ENCODE measurements around the gene NOL4.
"Not testable (repeated sequence)": the region's sequence is repeated elsewhere in the genome, so short reads cannot be mapped to it uniquely, and the experiment has no call there.

Gene NOL4, protein sequence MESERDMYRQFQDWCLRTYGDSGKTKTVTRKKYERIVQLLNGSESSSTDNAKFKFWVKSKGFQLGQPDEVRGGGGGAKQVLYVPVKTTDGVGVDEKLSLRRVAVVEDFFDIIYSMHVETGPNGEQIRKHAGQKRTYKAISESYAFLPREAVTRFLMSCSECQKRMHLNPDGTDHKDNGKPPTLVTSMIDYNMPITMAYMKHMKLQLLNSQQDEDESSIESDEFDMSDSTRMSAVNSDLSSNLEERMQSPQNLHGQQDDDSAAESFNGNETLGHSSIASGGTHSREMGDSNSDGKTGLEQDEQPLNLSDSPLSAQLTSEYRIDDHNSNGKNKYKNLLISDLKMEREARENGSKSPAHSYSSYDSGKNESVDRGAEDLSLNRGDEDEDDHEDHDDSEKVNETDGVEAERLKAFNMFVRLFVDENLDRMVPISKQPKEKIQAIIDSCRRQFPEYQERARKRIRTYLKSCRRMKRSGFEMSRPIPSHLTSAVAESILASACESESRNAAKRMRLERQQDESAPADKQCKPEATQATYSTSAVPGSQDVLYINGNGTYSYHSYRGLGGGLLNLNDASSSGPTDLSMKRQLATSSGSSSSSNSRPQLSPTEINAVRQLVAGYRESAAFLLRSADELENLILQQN

DNA sequence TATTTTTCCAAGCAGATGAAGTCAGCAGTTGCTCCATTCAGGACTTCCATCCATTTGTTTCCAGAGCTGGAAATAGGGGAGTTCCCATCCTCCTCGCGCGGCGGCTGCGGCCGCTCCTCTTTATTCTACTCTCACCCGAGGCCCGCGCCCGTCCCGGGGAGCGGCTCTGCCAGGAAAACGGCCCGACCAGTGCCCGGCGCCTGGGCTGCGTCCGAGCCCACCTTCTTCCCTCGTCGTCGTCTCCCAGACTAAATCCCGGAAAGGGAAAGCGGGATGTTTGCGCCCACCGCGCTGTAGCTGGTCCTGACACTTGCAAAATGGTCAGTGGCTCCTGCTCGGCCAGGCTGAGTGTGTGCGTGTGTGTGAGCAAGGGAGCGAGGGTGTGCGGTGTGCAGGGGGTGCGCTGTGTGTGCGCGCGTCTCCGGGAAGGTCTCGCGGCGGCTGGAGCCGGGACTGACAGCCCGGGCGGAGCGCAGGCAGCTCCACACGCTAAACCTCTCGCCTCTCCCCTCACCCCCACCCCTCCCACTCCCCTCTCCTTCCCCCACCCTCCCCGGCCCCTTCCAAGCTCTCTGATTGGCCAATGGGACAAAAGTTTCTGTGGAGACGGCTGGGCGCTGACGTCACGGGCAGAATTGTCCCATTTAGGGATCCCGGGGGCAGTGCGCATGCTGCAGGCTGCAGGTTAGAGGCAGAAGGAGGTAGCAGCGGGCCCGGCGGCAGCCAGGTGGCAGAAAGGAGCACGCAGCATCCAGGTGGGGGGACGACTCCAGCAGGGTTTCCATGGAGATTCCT lies at the start of gene NOL4:
NOL4 (minus strand) TSS at position 491 of the 795 bp plus-strand sequence. CDS start 1,660 bp downstream, outside the sequence.
- DNase-seq (ENCODE audit: low spot score), result no peak

DNA sequence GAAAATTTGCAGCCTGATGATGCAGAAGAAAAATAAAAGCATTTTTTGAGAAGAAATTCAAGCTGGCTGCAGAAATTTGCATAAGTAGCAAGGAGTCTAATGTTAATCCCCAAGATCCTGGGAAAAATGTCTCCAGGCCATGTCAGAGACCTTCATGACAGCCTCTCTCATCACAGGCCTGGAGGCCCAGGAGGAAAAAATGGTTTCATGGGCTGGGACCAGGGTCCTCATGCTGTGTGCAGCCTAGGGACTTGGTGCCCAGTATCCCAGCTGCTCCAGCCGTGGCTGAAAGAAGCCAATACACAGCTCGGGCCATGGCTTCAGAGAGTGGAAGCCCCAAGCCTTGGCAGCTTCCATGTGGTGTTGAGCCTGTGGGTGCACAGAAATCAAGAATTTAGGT lies 41.3 kb upstream of the NOL4 start:
- not testable (repeated sequence) for DNase-seq (ENCODE audit: low spot score)

DNA sequence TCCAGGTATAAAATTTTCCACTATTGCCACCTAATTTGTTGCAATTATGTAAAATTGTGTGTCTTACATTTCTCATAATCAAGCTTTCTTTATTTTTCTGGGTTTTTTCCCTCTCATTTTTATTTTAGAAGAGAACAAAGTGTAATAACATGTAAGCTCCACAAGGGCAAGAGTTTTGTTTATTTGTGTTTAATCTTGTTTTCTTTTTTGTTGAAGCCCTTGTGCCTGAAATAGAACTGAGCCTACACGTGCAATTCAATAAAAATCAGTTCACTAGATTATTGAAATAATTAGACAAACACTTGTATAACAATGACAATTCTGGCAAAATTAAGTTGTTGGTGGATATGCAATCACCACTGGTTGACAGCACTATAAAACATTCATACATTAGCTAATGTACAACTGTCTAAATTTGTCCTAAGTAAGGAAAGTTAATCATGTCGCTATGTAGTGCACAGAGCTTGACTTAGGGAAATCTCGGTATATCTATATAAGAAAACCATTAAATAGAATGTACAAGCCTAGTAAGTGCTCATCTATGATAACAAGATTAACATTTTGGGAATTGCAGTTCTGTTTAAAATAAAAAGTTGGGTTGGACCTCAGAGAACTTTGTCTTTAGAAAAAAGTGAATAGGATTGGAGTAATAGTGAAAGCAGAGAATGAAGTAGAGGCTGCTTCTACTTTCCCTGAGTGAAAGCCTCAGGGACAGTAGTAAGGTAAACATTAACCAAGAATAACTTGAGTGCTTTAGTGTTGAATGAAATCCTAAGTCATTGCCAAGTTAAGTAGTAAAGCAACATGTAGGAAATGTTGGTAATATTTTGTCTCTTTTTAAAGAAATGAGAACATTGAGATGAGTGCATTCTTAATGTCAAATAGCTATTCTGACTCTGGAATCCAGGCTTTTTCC lies 37.4 kb upstream of the NOL4 start:
- DNase-seq (ENCODE audit: low spot score), result no peak

DNA sequence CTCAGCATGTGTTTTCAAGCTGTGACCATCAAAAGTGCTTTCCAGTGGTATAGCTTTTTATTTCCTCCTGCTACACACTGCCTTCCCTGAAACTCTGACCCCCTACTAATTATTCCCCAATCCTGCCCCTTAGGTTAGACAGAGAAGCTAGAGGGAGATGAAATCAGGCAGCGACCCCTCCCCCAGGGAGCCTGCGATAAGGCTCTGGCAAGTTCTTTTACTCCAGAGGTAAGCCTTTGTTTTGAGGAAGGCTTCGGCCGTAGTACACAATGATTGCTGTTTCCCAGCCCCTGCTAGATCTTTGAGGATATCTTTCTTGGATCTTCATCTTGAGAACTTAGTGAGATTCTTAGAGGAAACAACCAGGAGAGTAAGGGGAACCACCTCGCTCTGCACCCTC lies 33.5 kb upstream of the NOL4 start:
- no peak for DNase-seq (ENCODE audit: low spot score)

DNA sequence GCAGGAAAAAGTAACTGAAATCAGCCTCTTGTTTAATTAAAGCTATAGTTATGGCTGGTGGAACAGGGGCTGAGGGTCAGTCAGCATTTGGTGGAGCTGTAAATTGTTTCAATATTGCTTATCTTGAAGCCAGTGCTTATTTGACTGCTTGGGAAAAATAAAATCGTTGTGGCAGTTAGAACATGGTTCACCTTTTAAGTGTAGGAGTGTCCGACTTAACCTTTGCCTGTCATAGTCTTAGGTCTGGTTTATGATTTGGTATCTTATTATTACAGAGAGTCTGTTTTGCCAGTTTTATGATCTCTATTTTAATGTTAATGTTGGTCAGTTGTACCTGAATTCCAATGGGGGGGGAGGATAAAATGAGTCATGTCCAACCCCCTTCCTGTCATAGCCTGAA lies 27.2 kb upstream of the NOL4 start:
- DNase-seq (ENCODE audit: low spot score), result no peak

DNA sequence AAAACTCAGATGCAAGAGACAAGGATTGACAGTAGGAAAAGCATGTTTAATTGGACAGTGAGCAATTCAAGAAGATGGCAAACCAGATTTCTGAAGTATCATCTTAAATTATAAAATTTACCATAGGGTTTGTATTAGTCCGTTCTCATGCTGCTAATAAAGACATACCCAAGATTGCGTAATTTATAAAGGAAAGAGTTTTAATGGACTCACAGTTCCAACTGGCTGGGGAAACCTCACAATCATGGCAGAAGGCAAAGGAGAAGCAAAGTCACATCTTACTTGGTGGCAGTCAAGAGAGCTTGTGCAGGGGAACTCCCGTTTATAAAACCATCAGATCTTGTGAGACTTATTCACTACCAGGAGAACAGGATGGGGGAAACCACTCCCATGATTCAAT lies 24.0 kb upstream of the NOL4 start:
- no peak for DNase-seq (ENCODE audit: low spot score)

DNA sequence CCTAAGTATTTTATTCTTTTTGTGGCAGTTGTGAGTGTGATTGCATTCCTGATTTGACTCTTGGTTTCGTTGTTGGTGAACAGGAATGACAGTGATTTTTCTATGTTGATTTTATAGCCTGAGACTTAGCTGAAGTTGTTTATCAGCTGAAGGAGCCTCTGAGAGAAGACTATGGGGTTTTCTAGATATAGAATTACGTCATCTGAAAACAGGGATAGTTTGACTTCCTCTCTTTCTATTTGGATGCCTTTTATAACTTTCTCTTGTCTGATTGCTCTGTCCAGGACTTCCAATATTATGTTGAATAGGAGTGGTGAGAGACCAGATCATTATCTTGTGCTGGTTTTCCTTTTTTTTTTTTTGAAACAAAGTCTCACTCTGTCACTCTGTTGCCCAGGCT lies 18.0 kb upstream of the NOL4 start:
- no peak for DNase-seq (ENCODE audit: low spot score)

DNA sequence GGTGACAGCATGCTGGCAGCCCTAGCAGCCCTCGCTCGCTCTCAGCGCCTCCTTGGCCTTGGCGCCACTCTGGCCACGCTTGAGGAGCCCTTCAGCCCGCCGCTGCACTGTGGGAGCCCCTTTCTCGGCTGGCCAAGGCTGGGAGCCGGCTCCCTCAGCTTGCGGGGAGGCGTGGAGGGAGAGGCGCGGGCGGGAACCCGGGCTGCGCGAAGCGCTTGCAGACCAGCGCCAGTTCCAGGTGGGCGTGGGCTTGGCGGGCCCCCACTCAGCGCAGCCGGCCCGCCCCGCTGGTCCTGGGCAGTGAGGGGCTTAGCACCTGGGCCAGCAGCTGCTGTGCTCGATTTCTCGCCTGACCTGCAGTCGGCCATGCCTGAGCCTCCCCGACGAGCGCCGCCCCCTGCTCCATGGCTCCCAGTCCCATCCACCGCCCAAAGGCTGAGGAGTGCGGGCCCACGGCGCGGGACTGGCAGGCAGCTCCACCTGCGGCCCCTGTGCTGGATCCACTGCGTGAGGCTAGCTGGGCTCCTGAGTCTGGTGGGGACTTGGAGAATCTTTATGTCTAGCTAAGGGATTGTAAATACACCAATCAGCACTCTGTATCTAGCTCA lies 9.2 kb upstream of the NOL4 start:
- DNase-seq (ENCODE audit: low spot score), result not testable (repeated sequence)

DNA sequence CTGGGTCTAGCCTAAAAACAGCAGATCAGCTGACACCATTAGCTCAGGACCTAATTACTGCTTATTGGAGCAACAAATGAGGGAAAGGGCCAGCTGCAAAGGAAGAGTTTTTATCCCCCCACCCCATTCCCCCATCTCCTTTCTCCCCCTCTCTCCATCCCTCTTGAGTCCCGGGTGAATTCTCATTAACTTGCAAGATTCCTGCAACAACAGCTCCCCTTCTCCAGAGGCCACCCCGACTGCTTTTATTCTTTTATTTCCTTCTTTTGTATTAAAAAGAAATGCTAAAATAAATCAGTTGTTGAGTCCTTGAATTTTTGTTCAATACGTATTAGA lies 473 bp upstream of the NOL4 start:
- no peak for DNase-seq (ENCODE audit: low spot score)

DNA sequence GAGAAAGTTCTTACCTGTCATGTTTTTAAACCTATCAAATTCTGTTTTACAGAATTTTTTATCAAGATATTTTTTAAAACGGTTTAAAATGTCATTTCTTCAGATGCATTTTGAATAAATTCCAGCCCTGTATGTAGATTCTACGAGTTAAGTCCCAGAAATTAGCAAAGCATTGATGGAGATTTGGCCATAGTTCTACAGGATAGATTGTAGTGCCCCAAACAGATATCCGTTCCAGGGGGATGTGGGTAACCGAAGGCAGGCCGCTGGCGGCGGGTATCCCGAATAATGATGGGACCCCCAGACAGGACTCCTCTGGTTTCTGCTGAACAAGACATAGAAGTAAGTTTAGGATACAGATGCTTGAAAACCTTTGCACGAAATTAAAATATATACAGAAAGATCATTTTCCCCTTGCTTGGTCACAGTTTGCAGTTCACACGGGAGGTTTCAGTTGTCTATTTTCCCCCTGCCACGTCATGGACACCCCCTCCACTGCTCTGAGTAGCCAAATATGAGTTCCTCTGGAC lies 755 bp downstream of the NOL4 start:
- DNase-seq (ENCODE audit: low spot score), result no peak

DNA sequence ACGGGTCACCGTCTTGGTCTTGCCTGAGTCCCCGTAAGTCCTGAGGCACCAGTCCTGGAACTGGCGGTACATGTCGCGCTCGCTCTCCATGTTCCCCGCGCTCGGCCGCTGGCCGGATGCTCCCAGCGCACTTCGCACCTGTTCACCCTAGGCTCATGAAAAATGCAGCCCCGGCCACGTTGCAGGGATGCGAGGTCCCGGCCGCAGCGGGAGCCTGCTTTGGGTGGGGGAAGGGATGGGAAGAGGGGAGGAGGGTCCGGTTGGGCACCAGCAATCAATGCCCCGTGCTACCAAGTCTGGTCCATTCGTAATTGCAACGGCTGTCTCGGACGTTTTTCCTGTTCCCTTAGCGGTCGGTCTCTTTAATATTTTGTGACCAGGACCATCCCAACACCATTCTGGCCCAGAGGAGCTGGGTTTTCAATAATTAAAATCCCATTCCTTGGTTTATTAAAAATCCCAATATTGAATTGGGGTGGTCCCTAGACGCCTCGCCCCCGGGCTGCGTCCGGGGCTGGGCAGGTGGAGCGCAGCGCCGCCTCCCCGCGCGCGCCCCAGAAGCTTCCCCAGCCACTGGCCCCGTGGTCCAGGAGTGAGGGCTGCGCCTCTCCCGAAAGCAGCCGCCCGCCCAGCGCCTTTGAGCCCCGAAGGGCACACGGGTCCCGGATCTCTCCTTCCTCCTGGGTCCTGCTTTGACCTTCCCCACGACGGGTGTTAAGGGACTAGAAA lies 1.4 kb downstream of the NOL4 start:
- no peak for DNase-seq (ENCODE audit: low spot score)

DNA sequence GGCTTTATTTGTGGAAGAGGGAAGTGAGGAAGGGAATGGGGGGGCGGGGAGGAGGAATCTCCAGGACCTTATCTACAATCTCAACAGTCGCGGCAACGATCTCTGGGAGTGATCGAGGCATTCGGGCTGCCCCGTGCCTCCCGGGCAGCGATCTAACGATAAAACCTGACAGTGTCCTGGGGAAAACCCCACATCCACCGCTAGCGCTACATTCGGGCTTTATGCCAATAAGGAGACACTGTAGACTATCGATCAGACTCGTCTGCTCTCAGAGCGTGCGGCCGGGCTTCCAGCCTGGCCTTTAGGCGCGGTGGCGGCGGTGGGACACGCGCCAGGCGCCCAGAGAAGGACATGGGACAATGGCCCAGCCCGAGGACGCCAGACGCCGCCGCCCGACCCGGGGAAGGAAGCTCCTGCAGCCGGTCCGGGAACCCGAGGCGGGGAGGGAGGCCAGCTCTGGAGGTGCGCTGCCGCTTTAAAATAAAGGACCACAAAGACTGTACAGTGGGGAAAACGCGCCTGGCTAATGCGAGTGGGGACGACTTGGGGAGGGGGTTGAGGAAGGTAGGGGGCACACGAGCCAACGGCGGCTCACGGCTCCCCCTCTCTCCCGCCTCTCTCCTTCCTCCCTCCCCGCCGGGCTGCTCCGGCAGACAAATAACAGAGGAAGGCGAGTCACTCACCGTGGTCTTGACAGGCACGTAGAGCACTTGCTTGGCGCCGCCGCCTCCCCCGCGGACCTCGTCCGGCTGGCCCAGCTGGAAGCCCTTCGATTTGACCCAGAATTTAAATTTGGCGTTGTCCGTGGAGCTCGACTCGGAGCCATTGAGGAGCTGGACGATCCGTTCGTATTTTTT lies 2.2 kb downstream of the NOL4 start:
- DNase-seq (ENCODE audit: low spot score), result no peak

DNA sequence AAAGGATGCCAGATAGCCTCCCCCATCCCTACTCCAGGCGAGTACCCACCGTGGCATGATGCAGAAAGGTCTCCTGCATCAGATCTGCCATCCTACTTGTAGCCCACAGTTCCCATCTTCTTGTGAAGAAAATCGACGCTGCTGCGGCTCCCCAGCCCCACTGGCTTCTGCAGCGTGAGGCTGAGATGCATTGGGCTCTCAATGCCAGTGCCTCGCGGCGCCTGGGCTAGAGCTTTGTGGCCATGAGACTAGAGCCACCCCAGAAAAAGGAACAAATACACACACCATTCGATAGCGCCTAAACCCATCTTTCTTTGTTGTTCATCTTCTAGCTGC lies 2.8 kb downstream of the NOL4 start:
- no peak for DNase-seq (ENCODE audit: low spot score)

DNA sequence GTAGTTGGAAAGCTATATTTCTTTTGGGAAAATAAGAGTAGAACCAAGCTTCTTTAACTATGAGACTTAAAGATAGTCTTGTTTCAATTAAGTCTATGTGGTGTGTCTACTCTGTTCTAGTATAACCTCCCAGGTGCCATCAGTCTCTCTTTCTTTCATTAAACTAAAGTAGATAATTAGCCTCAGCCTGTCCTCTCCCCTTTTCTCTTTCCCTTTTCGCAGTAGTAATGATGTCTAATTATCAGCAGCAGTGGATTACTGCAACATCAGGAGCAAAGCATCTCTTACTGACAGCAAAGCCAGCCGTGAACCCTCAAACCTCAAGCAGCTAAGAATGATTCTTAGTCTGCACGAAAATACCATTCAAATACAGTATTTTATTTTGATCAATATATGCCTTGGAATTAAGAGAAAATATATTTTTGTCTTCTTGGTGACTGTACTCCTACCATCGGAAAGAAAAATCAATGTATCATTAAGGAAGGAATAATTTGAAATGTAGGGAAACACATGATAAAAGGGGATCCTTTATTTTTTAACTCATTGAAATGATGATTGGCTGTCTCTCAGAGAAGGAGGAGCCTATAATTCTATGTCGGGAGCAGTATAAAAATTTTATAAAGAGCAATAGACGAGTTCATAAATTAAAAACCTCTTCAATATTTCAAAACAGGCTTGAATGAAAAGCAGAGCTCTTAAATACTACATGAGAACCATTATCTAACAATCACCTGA lies 4.5 kb downstream of the NOL4 start:
- DNase-seq (ENCODE audit: low spot score), result no peak

DNA sequence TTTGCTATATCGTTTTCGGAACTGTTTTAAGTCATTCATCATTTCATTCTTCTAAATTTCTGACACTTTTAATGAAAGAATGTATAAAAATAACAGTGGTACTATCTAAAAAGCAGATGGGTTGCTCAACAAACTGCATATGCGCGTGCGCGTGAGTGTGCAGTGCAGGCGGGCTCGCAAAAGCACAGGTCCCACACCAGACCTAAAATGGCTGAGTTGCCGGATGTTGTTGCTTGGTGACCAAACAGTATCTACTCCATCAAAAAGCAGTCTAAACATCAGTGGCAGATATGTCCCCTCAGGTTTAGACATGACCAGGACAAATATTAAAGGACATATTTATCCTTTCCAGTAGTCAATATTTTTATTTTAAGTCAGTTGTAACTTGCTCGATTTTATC lies 5.1 kb downstream of the NOL4 start:
- DNase-seq (ENCODE audit: low spot score), result no peak

DNA sequence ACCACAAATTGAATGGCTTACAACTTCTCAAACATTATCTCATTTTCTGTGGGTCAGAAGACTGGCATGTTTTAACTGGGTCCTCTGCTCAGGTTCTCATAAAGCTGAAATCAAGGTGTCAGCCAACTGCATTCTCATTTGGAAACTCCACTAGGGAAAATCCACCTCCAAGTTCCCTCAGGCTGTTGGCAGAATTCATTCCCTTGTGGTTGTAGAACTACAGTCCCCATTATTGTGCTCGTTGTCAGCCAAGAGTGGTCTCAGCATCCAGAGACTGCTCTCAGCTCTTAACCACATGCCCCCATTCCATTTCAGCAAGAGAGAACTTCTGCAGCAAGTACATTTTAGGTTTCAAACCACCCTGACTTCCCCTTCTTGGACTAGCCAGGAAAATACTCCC lies 12.2 kb downstream of the NOL4 start:
- no peak for DNase-seq (ENCODE audit: low spot score)

DNA sequence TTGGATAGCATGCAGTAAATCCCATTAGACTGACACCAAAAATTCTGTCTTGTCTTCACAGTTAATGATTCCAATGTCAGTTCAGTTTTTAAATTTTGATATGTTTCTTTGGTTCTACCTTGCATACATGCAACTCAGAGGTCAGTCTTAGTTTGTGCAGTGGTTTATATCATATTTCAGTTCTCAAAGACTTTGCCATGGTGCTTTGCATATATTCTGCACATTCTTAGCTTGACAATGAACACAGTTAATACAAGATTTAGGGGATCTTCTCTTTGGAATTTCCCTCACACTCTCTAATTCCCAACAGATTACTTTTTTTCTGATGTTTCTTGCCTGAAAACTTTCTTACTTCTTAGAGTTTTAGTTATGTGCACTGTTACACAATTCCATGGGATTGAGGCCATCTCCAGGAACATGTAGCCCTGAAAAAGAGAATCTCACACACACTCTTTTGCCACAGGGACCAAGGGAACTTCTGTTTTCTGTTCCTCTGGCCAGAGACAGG lies 17.3 kb downstream of the NOL4 start:
- DNase-seq (ENCODE audit: low spot score), result no peak

DNA sequence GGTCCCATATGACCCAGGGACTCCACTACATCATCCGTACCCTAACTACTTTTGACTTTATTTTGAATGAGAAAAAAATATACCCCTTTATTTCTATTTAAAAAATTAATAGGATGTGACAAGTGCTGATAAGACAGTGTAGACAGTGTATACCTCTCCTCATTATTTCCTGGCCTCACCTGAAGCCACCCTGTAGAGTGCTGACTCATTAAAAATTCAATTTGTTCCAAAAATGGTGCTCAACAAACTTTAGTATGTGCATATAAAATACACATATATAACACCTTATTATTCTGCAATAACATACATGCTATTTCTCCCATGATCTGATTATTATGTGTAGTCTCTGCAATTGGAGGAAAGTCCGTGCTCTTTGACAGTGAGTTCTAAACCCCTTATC lies 20.8 kb downstream of the NOL4 start:
- no peak for DNase-seq (ENCODE audit: low spot score)

DNA sequence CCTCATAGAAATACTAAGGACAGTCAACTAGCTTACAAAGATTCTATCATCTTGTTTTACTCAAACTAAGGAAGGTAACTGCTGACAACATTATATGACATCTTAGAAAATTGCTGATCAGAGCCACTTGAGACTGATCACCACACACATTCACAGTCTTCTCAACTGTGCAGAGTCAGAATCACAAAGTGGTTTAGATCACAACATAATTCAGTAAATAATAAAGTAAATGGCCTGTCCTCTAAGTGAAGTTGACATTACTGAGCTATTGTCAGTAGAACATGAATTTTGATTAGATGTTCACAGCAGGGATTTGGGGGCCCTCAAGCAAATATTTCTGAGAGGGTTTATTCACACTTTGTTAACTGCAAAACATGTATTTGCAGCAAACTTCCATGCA lies 28.5 kb downstream of the NOL4 start:
- no peak for DNase-seq (ENCODE audit: low spot score)
